ENCODE measurements around the gene TXNRD1.

TXNRD1 gene

GRCh38 chr12:104345234-104346066, 129.9 kb downstream of the TXNRD1 start:
- DNase-seq (ENCODE audit: low read depth) = no peak
- no peak overlapping the region for H3K4me3 ChIP-seq (ENCODE audit: low read length)
- TF ChIP-seq CTCF (IDR thresholded peaks at IDR 0.05; ENCODE audit: insufficient read depth, low read depth, low read length, missing control alignments) = no peak

GRCh38 chr12:104347374-104348075, 131.9 kb downstream of the TXNRD1 start:
- no peak for TF ChIP-seq CTCF (IDR thresholded peaks at IDR 0.05; ENCODE audit: insufficient read depth, low read depth, low read length, missing control alignments)
- peak; percentile 81 for DNase-seq (ENCODE audit: low read depth)

GRCh38 chr12:104348283-104348993, 132.9 kb downstream of the TXNRD1 start:
- no peak for TF ChIP-seq CTCF (IDR thresholded peaks at IDR 0.05; ENCODE audit: insufficient read depth, low read depth, low read length, missing control alignments)
- DNase-seq (ENCODE audit: low read depth) = no peak
- H3K4me3 ChIP-seq (ENCODE audit: low read length) = no peak overlapping the region

More at GRCh38 chr12:104347374-104348075, 131.9 kb downstream of the TXNRD1 start:
- H3K4me3 ChIP-seq (ENCODE audit: low read length) = no peak overlapping the region

- DNase-seq (ENCODE audit: low read depth) = no peak
- TF ChIP-seq CTCF (IDR thresholded peaks at IDR 0.05; ENCODE audit: insufficient read depth, low read depth, low read length, missing control alignments) = no peak
Measured at GRCh38 chr12:104348994-104349494, 133.5 kb downstream of the TXNRD1 start.

GRCh38 chr12:104350211-104351056, 134.9 kb downstream of the TXNRD1 start:
- H3K4me3 ChIP-seq (ENCODE audit: low read length) = no peak overlapping the region
- no peak for TF ChIP-seq CTCF (IDR thresholded peaks at IDR 0.05; ENCODE audit: insufficient read depth, low read depth, low read length, missing control alignments)
- DNase-seq (ENCODE audit: low read depth) = no peak

More at GRCh38 chr12:104348994-104349494, 133.5 kb downstream of the TXNRD1 start:
- H3K4me3 ChIP-seq (ENCODE audit: low read length) = no peak overlapping the region

All from epithelial cell of esophagus (primary cell).